GM13977 (cell line): ENCODE results near the gene FOXO6.

Experiments used
- DNase-seq: peaks from one replicate; pipeline ENCODE4 v3.0.0; 2012; ENCODE audit warnings: low spot score
- in situ Hi-C: fragments of 300-500 bp; cut with MboI; formaldehyde crosslinking; loops from one replicate; pipeline ENCODE4 v1.12.0; 2022; ENCODE audit warnings: low sequenced_read_pairs, low pct_unique_long_range_greater_than_20kb, mixed read lengths, inconsistent platforms; ENCODE audit not compliant: unreplicated experiment
- TF ChIP-seq, protein P1 (sequence below): IDR thresholded peaks from 2 replicates; pipeline ENCODE4 v1.5.1; 2012; ENCODE audit warnings: mild to moderate bottlenecking, control low read depth; ENCODE audit not compliant: insufficient read depth; ENCODE audit errors: extremely low read depth, missing control alignments

The FOXO6 gene

DNA sequence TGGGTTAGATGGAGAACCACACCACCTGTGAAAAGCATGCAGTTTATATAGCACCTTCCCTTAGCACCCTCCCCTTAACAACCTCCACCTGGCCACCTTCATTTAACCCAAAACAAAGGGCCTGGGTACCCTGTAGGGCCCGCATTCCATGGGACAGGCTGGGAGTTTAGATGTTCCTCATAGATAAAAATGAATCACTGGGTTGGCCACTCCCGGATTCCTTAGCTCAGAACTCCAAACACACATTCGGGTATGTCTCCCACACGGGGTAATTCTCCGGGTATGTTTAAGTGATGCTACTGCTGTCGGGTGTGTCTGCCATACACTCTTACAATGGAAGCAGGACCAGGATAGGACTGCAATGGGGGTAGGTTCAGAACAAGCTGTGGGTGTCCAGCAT lies 43.9 kb upstream of the FOXO6 start:
- TF ChIP-seq, protein P1, sequence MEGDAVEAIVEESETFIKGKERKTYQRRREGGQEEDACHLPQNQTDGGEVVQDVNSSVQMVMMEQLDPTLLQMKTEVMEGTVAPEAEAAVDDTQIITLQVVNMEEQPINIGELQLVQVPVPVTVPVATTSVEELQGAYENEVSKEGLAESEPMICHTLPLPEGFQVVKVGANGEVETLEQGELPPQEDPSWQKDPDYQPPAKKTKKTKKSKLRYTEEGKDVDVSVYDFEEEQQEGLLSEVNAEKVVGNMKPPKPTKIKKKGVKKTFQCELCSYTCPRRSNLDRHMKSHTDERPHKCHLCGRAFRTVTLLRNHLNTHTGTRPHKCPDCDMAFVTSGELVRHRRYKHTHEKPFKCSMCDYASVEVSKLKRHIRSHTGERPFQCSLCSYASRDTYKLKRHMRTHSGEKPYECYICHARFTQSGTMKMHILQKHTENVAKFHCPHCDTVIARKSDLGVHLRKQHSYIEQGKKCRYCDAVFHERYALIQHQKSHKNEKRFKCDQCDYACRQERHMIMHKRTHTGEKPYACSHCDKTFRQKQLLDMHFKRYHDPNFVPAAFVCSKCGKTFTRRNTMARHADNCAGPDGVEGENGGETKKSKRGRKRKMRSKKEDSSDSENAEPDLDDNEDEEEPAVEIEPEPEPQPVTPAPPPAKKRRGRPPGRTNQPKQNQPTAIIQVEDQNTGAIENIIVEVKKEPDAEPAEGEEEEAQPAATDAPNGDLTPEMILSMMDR: no peak
- no peak for DNase-seq
- in situ Hi-C loops: no loop called here

DNA sequence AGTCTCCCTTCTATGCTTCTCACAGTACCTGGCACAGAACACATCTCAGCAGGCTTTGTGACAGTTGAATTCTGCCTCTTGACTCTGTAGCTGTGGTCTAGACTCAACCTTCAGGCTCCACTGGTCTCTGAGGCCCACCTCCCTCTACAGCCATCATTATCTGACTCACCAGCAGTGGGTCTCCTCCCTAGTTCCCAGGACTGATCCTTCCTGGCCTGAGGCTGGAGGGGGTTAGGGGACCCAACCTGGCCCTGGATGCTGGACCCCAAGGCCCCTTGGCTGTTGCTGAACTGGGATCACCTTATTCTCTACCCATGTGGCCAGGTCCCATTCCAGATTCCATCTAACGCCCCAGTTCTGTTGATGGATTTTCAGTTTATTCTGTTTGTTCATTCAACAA lies 43.1 kb upstream of the FOXO6 start:
- in situ Hi-C loops: no loop called here
- TF ChIP-seq, protein P1: no peak
- DNase-seq: no peak

DNA sequence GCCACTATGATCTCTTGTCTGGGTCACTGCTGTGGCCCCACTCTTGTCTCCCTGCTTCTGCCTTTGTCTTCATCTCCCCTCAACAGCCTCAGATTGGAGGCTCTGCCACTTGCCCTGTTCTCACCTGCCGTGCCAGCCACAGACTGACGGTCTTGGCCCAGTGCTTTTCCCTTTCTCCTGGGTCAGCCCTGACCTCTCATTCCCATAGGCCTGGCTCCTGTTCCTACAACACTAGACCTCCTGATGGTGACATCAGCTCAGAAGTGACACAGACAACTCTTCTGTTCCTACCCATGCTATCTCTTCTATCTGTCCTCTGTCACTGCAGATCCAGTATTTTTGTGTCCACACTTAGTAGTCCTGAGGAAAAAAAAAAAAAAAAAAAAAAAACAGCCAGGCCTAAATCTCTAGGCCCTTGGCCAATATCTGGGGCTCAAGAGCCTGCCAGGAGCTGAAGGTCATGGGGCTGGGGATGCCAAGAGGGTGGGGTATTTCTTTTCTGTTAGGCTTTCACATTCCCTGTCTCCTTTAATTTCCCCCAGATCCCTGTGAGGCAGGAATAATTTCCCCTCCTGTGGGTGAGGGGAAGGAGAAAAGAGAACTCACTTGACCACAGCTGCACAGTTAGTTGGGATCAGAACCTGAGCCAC lies 42.0 kb upstream of the FOXO6 start:
- TF ChIP-seq, protein P1: no peak
- DNase-seq: no peak
- in situ Hi-C loops: no loop called here

DNA sequence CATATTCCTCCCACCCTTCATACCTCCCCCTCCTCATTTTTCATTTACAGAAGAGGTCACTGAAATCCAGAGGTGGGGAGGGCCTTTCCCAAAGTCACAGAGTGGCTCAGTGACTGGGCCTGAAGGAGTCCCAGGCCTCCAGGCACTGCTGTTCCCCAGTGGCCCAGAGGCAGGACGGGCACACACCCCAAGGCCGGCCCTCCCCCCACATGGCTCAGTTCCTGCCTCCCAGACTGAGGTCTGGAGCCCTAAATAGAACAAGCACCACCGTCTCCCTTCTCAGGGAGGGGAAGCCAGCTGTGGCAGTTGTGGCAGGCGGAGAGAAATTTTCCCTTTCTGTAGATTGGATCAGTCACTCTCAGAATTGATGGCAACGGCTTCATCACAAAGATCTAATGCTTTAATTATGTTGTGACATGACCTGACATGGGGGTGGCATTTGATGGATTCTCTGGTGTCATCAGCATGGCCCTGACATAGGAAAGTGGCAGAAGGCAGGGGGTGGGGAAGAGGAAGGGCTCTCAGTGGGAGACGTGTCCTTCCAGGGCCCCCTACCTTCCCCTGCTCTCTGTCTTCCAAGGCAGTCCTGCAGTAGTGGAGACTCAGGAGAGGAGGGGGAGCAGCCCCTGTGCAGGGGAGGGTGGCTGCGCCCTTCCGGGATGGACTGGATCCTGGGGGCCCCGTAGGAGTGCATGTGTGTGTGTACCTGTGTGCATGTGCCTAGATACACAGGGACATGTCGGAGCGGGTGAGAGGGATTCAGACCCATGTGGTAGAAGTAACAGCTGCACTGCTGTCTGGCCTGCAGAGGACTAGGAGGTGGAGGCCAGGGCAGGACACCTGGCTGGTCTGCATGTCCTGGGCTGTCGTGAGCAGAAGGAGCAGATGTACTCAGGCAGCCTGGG lies 41.2 kb upstream of the FOXO6 start:
- TF ChIP-seq, protein P1: no peak
- in situ Hi-C loops: no loop called here
- DNase-seq: no peak

DNA sequence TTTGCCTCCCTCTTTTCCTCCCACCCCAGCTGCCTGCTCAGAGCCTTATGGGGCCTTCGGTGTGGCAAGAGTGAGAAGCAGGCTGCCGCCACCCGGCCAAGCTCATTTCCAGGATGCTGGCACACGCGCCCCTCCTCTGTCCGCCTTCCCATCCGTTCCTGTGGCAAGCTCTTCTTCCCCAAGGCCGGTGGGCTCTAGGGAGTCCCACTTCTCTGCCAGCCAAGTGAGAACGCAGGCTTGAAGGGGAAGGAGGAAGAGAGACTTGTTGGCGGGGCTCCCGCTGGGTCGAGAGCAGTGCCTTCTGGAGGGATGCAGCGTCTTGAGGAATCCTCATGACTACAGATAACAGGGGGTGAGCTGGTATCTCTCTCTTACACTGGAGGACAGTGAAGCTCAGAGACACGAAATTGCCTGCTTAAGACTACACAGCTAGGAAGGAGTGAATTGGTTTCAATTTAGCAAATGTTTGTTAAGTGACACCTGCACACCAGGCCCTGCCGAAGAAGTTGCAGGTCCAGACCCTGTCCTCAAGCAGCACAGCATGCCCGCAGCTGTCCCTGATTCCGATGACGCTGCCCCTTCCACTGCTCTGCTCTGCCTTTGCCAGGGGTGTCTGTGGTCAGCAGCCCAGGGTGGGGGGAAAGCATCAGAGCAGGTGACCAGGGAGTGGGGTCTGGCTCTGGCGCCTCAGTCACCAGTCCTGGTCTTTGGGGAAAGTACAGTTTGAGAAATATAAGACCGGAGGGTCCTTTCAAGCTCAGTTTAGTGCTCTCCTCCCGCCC lies 40.1 kb upstream of the FOXO6 start:
- in situ Hi-C loops: no loop called here
- no peak for DNase-seq
- TF ChIP-seq, protein P1: no peak

DNA sequence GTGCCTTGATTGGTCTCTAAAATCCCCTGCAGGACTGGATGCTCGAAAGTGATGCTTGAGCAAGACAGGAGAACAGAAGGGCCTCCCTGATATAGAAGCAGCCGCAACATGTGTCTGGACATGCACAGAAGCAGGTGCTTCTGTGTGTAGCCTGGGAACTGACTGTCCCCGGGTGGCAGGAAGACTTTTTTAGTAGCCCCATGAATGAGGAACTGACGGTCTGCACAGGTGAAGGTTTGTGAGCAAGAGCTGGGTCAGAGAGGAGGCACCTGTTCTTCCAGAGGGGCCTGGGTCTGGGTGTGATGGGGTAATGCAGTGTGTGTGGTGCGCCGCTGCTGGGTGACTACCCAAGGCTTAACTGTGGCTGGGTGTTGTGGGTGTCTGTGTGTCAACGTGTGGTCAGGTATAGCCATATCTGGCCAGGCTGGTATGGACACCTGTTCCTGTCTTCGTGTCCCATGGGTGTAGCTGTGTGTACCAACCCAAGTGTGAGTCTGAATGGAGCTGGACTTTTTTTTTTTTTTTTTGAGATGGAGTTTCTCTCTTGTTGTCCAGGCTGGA lies 39.1 kb upstream of the FOXO6 start:
- in situ Hi-C loops: no loop called here
- TF ChIP-seq, protein P1: no peak
- no peak for DNase-seq
